Right lobe of liver (tissue), 6 donors: ENCODE data around the gene HBZ. TPM values are rescaled to one million over a fixed set of nuclear protein-coding genes. Genes with fewer than 3 reads are reported as not detected.
"Not testable (repeated sequence)": the region's sequence is repeated elsewhere in the genome, so short reads cannot be mapped to it uniquely, and the experiment has no call there.

Source experiments
- ATAC-seq, 4 donors: fragments of 200-7000 bp; cut with Tn5 transposase; one replicate each; pipeline ENCODE4 v1.9.1; 2020; ENCODE audit warnings: mild to moderate bottlenecking in 4 of 4, moderate library complexity in 4 of 4
- DNase-seq, 3 donors: peaks; one replicate each; pipeline ENCODE4 v3.0.0-alpha.2; 2020
- H3K27ac ChIP-seq, 3 donors: fragments of 200-600 bp; one replicate each; pipeline ENCODE4 v1.8.0; 2022
- H3K27me3 ChIP-seq, 2 donors: fragments of 200-600 bp; one replicate each; pipeline ENCODE4 v1.8.0; 2022
- H3K36me3 ChIP-seq, 4 donors: fragments of 200-600 bp; sonication (generic) in 1 of 4; one replicate each; pipeline versions ENCODE4 v1.5.1 to v1.8.0; 2017 to 2022; ENCODE audit warnings: control low read depth in 1 of 4
- H3K4me1 ChIP-seq, 4 donors: fragments of 200-600 bp; sonication (generic) in 1 of 4; one replicate each; pipeline versions ENCODE4 v1.5.1 to v1.8.0; 2017 to 2022; ENCODE audit warnings: control low read depth in 1 of 4
- H3K4me3 ChIP-seq, 3 donors: fragments of 200-600 bp; one replicate each; pipeline ENCODE4 v1.8.0; 2022
- H3K9me3 ChIP-seq, 4 donors: fragments of 200-600 bp; sonication (generic) in 1 of 4; one replicate each; pipeline versions ENCODE4 v1.5.1 to v1.8.0; 2017 to 2022; ENCODE audit warnings: control low read depth in 1 of 4
- POLR2A ChIP-seq: fragments of 450-650 bp; IDR thresholded peaks from one replicate; pipeline ENCODE4 v1.6.1; 2017; ENCODE audit warnings: antibody characterized with exemption, mild to moderate bottlenecking
- WGBS: methylation state at CpG from one replicate; pipeline ENCODE4 v1.1.6; 2018; ENCODE audit warnings: low coverage, low lambda C conversion rate; ENCODE audit not compliant: insufficient coverage; ENCODE audit errors: missing lambda C conversion rate; 5-methylcytosine and 5-hydroxymethylcytosine counted together
- intact Hi-C, 2 donors: fragments of 100-400 bp; cut with DNase I; formaldehyde crosslinking; loops; one replicate each; pipeline versions ENCODE4 v1.11.2 to v1.14.1; 2022
- total RNA-seq, 6 experiments: library from RNA; depleted of rRNA in 2 of 6; stranded (reverse); fragments of >200 nt in 2 of 6; fragmentation: NEBNext Ultra II Directional in 3 of 6; extraction: Animal tissue kit (Norgen Biotek cat#: 25700) in 3 of 6; gene quantifications; one replicate each; pipeline versions ENCODE4 v1.1.0 to v1.2.4, GENCODE V29; 2016 to 2023
- TF ChIP-seq, protein P1 (sequence below), 4 donors: fragments of 200-600 bp in 3 of 4; fragments of 450-650 bp in 1 of 4; IDR thresholded peaks; one replicate each; pipeline versions ENCODE4 v1.5.1 to v1.8.0; 2016 to 2022; ENCODE audit warnings: antibody characterized with exemption in 4 of 4, mild to moderate bottlenecking in 2 of 4
- donor health status: DM: no; HTN: yes; CAD: no.
- donor health status: DM: no; HTN: no; CAD: no.
- donor health status: DM: no; HTN: no; CAD: no.
- donor health status: DM: no; HTN: yes; CAD: no.
- donor health status: DM: no; HTN: yes; CAD: no.

HBZ gene
- total RNA-seq, 6 experiments from 2014 or later, result 0.81 TPM; not detected in 5

DNA sequence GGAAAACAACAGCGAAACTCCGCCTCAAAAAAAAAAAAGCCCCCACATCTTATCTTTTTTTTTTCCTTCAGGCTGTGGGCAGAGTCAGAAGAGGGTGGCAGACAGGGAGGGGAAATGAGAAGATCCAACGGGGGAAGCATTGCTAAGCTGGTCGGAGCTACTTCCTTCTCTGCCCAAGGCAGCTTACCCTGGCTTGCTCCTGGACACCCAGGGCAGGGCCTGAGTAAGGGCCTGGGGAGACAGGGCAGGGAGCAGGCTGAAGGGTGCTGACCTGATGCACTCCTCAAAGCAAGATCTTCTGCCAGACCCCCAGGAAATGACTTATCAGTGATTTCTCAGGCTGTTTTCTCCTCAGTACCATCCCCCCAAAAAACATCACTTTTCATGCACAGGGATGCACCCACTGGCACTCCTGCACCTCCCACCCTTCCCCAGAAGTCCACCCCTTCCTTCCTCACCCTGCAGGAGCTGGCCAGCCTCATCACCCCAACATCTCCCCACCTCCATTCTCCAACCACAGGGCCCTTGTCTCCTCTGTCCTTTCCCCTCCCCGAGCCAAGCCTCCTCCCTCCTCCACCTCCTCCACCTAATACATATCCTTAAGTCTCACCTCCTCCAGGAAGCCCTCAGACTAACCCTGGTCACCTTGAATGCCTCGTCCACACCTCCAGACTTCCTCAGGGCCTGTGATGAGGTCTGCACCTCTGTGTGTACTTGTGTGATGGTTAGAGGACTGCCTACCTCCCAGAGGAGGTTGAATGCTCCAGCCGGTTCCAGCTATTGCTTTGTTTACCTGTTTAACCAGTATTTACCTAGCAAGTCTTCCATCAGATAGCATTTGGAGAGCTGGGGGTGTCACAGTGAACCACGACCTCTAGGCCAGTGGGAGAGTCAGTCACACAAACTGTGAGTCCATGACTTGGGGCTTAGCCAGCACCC is 22.8 kb downstream of the HBZ start:
- H3K4me1 ChIP-seq, result peaks cover 0 to 4% (median 0%) of the 10 kb centered on the region in 4 donors
- no peaks in the 10 kb centered on the region for H3K36me3 ChIP-seq
- DNase-seq (no peak), ATAC-seq (peak in 1 of 4 donors; percentile 6)
- peaks cover 4 to 20% of the 10 kb centered on the region in 2 donors for H3K27me3 ChIP-seq
- intact Hi-C loops, result no loop called here
- H3K4me3 ChIP-seq, result no peak overlapping the region
- H3K27ac ChIP-seq, result no peak overlapping the region
- WGBS, result 19% methylated on average over 8 of the region's 8 CpGs
- TF ChIP-seq POLR2A, result no peak
- TF ChIP-seq, protein P1, sequence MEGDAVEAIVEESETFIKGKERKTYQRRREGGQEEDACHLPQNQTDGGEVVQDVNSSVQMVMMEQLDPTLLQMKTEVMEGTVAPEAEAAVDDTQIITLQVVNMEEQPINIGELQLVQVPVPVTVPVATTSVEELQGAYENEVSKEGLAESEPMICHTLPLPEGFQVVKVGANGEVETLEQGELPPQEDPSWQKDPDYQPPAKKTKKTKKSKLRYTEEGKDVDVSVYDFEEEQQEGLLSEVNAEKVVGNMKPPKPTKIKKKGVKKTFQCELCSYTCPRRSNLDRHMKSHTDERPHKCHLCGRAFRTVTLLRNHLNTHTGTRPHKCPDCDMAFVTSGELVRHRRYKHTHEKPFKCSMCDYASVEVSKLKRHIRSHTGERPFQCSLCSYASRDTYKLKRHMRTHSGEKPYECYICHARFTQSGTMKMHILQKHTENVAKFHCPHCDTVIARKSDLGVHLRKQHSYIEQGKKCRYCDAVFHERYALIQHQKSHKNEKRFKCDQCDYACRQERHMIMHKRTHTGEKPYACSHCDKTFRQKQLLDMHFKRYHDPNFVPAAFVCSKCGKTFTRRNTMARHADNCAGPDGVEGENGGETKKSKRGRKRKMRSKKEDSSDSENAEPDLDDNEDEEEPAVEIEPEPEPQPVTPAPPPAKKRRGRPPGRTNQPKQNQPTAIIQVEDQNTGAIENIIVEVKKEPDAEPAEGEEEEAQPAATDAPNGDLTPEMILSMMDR (IDR thresholded peaks at IDR 0.05), result no peak
- no peaks in the 10 kb centered on the region for H3K9me3 ChIP-seq

DNA sequence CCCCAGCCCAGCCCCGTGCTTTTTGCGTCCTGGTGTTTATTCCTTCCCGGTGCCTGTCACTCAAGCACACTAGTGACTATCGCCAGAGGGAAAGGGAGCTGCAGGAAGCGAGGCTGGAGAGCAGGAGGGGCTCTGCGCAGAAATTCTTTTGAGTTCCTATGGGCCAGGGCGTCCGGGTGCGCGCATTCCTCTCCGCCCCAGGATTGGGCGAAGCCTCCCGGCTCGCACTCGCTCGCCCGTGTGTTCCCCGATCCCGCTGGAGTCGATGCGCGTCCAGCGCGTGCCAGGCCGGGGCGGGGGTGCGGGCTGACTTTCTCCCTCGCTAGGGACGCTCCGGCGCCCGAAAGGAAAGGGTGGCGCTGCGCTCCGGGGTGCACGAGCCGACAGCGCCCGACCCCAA is 23.6 kb downstream of the HBZ start:
- DNase-seq, H3K4me3 ChIP-seq, H3K9me3 ChIP-seq, ATAC-seq, H3K4me1 ChIP-seq, H3K27ac ChIP-seq, intact Hi-C loops, H3K36me3 ChIP-seq: not testable (repeated sequence)
- no CpG with 5 or more reads among the region's 39 CpGs for WGBS
- H3K27me3 ChIP-seq, result peaks cover 4 to 16% of the 10 kb centered on the region in 2 donors

DNA sequence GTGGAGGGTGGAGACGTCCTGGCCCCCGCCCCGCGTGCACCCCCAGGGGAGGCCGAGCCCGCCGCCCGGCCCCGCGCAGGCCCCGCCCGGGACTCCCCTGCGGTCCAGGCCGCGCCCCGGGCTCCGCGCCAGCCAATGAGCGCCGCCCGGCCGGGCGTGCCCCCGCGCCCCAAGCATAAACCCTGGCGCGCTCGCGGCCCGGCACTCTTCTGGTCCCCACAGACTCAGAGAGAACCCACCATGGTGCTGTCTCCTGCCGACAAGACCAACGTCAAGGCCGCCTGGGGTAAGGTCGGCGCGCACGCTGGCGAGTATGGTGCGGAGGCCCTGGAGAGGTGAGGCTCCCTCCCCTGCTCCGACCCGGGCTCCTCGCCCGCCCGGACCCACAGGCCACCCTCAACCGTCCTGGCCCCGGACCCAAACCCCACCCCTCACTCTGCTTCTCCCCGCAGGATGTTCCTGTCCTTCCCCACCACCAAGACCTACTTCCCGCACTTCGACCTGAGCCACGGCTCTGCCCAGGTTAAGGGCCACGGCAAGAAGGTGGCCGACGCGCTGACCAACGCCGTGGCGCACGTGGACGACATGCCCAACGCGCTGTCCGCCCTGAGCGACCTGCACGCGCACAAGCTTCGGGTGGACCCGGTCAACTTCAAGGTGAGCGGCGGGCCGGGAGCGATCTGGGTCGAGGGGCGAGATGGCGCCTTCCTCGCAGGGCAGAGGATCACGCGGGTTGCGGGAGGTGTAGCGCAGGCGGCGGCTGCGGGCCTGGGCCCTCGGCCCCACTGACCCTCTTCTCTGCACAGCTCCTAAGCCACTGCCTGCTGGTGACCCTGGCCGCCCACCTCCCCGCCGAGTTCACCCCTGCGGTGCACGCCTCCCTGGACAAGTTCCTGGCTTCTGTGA is 24.3 kb downstream of the HBZ start, which contains the start of gene HBA1:
Gene HBA1, plus strand, starts transcription at position 204 of the 906 bp plus-strand sequence. Its CDS starts 37 bp downstream, at position 241.
- H3K9me3 ChIP-seq, ATAC-seq, H3K27ac ChIP-seq, H3K4me3 ChIP-seq, intact Hi-C loops, DNase-seq, H3K36me3 ChIP-seq: not testable (repeated sequence)
- Histone ChIP-seq H3K4me1 (peaks cover 0 to 16% (median 4%) of the 10 kb centered on the region in 4 donors), H3K27me3 (peaks cover 0 to 16% of the 10 kb centered on the region in 2 donors)
- WGBS, result 0% methylated on average over 10 of the region's 88 CpGs

DNA sequence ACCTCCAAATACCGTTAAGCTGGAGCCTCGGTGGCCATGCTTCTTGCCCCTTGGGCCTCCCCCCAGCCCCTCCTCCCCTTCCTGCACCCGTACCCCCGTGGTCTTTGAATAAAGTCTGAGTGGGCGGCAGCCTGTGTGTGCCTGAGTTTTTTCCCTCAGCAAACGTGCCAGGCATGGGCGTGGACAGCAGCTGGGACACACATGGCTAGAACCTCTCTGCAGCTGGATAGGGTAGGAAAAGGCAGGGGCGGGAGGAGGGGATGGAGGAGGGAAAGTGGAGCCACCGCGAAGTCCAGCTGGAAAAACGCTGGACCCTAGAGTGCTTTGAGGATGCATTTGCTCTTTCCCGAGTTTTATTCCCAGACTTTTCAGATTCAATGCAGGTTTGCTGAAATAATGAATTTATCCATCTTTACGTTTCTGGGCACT is 25.0 kb downstream of the HBZ start:
- ATAC-seq (no peak), DNase-seq (no peak)
- Histone ChIP-seq H3K27ac (no peak overlapping the region), H3K27me3 (peaks cover 0 to 16% of the 10 kb centered on the region in 2 donors), H3K36me3 (no peaks in the 10 kb centered on the region), H3K9me3 (no peaks in the 10 kb centered on the region), H3K4me3 (no peak overlapping the region), H3K4me1 (peaks cover 0 to 16% (median 4%) of the 10 kb centered on the region in 4 donors)
- TF ChIP-seq POLR2A, result no peak
- TF ChIP-seq, protein P1 (IDR thresholded peaks at IDR 0.05), result no peak
- WGBS, result 5% methylated on average over 8 of the region's 13 CpGs
- intact Hi-C loops, result no loop called here

DNA sequence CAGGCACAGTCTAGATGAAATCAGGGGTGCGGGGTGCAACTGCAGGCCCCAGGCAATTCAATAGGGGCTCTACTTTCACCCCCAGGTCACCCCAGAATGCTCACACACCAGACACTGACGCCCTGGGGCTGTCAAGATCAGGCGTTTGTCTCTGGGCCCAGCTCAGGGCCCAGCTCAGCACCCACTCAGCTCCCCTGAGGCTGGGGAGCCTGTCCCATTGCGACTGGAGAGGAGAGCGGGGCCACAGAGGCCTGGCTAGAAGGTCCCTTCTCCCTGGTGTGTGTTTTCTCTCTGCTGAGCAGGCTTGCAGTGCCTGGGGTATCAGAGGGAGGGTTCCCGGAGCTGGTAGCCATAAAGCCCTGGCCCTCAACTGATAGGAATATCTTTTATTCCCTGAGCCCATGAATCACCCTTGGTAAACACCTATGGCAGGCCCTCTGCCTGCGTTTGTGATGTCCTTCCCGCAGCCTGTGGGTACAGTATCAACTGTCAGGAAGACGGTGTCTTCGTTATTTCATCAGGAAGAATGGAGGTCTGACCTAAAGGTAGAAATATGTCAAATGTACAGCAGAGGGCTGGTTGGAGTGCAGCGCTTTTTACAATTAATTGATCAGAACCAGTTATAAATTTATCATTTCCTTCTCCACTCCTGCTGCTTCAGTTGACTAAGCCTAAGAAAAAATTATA is 25.7 kb downstream of the HBZ start:
- Histone ChIP-seq H3K9me3 (no peaks in the 10 kb centered on the region), H3K4me3 (no peak overlapping the region), H3K36me3 (no peaks in the 10 kb centered on the region), H3K27me3 (peaks cover 0 to 16% of the 10 kb centered on the region in 2 donors), H3K27ac (no peak overlapping the region), H3K4me1 (peaks cover 0 to 16% (median 4%) of the 10 kb centered on the region in 4 donors)
- intact Hi-C loops, result no loop called here
- WGBS, result 59% methylated on average over 5 of the region's 11 CpGs
- TF ChIP-seq, protein P1 (IDR thresholded peaks at IDR 0.05), result no peak
- no peak for TF ChIP-seq POLR2A
- no peak for ATAC-seq
- DNase-seq, result no peak
